HG02938 (cell line): Measurements from ENCODE around the gene NOD1.
"Not testable (repeated sequence)": the region's sequence is repeated elsewhere in the genome, so short reads cannot be mapped to it uniquely, and the experiment has no call there.

Source experiments
- ATAC-seq: cut with Tn5 transposase; IDR thresholded peaks from one replicate; pipeline ENCODE4 v1.9.1; 2021; ENCODE audit warnings: mild to moderate bottlenecking, moderate library complexity; ENCODE audit not compliant: unreplicated experiment

The NOD1 gene

GRCh38 chr7:30478349-30479201 is at the start of gene NOD1:
NOD1 (minus strand) TSS chr7:30478784; CDS start chr7:30456921, 21,863 bp downstream.
- ATAC-seq: peak; percentile 85

GRCh38 chr7:30527297-30527696 is 48.7 kb upstream of the NOD1 start:
- not testable (repeated sequence) for ATAC-seq

- ATAC-seq: no peak
These were observed 47.6 kb upstream of the NOD1 start for GRCh38 chr7:30526163-30526562.

GRCh38 chr7:30525429-30525828 is 46.8 kb upstream of the NOD1 start:
- no peak for ATAC-seq

GRCh38 chr7:30524545-30524944 is 46.0 kb upstream of the NOD1 start:
- no peak for ATAC-seq

- ATAC-seq: no peak
These were observed 44.9 kb upstream of the NOD1 start for GRCh38 chr7:30523466-30523865.

- ATAC-seq: no peak
These were observed 43.6 kb upstream of the NOD1 start for GRCh38 chr7:30522159-30522558.

GRCh38 chr7:30521532-30521931 is 42.9 kb upstream of the NOD1 start:
- no peak for ATAC-seq

GRCh38 chr7:30519122-30519521 is 40.5 kb upstream of the NOD1 start:
- ATAC-seq: no peak

GRCh38 chr7:30515761-30516160 is 37.2 kb upstream of the NOD1 start:
- ATAC-seq: no peak

GRCh38 chr7:30514776-30515175 is 36.2 kb upstream of the NOD1 start:
- ATAC-seq: no peak

- no peak for ATAC-seq
These were observed 35.6 kb upstream of the NOD1 start for GRCh38 chr7:30514177-30514576.

GRCh38 chr7:30513762-30514161 is 35.2 kb upstream of the NOD1 start:
- ATAC-seq: no peak

- no peak for ATAC-seq
These were observed 33.5 kb upstream of the NOD1 start for GRCh38 chr7:30511973-30512662.

GRCh38 chr7:30511494-30511893 is 32.9 kb upstream of the NOD1 start:
- no peak for ATAC-seq

- ATAC-seq: peak; percentile 57
These were observed 31.8 kb upstream of the NOD1 start for GRCh38 chr7:30510124-30511075.

- ATAC-seq: not testable (repeated sequence)
These were observed 30.7 kb upstream of the NOD1 start for GRCh38 chr7:30509171-30509857.

- not testable (repeated sequence) for ATAC-seq
These were observed 28.8 kb upstream of the NOD1 start for GRCh38 chr7:30507346-30507900.

GRCh38 chr7:30505174-30505697 is 26.7 kb upstream of the NOD1 start:
- no peak for ATAC-seq
